ENCODE data around the gene ZNF689.

DNA sequence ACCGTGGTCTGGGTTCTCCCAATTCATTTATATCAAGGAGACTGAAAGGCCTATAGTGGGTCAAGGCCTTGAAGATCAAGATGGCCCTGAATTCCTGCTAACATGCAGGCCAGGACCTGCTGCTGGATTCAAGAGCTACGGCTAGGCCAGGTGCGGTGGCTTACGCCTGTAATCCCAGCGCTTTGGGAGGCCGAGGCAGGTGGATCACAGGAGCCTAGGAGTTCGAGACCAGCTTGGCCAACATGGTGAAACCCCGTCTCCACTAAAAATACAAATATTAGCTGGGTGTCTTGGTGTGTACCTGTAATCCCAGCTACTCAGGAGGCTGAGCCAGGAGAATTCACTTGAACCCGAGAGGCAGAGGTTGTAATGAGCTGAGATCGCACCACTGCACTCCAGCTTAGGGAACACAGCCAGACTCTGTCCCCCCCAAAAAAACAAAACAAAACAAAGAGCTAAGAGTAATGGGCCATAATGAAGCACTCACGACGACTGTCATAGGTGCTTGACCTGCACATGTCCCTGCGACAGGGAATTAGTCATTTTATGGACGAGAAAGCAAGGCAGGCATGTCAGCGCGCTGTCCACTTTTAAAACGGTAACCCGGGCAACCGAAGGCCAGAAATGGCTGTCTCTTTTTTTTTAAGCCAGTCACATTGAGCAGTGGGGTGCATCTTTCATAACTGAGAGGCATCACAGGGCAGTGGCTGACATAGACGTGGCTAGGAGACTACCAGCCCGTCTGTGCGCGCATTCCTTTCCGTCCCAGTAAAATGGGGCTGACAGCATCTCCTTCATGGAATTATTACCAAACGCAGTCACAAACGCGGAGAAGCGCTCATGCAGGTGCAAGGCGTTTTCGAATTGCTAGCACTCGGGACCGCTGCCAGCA lies 47.0 kb upstream of the ZNF689 start:
- TF ChIP-seq, protein P1, sequence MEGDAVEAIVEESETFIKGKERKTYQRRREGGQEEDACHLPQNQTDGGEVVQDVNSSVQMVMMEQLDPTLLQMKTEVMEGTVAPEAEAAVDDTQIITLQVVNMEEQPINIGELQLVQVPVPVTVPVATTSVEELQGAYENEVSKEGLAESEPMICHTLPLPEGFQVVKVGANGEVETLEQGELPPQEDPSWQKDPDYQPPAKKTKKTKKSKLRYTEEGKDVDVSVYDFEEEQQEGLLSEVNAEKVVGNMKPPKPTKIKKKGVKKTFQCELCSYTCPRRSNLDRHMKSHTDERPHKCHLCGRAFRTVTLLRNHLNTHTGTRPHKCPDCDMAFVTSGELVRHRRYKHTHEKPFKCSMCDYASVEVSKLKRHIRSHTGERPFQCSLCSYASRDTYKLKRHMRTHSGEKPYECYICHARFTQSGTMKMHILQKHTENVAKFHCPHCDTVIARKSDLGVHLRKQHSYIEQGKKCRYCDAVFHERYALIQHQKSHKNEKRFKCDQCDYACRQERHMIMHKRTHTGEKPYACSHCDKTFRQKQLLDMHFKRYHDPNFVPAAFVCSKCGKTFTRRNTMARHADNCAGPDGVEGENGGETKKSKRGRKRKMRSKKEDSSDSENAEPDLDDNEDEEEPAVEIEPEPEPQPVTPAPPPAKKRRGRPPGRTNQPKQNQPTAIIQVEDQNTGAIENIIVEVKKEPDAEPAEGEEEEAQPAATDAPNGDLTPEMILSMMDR (IDR thresholded peaks at IDR 0.05): no peak
- TF ChIP-seq POLR2A (IDR thresholded peaks at IDR 0.05): peak in 1 of 2 donors; percentile 49

All from adrenal gland (tissue), 5 donors.